WTC11 (cell line): ENCODE data around the gene CYP19A1. TPM values are rescaled to one million over a fixed set of nuclear protein-coding genes. Genes with fewer than 3 reads are reported as not detected.

Source experiments
- ATAC-seq: fragments of 200-7000 bp; cut with Tn5 transposase; 2 replicates; pipeline ENCODE4 v1.10.0; 2021; ENCODE audit warnings: mild to moderate bottlenecking, moderate library complexity
- CTCF ChIA-PET: fragments of 300-600 bp; sonication (Branson Sonifier 250); formaldehyde crosslinking; loops from one replicate; lab custom pipeline; 2021; ENCODE audit warnings: antibody characterized with exemption; lab: Charles Lee
- POLR2A ChIA-PET: fragments of 350-600 bp; sonication (Branson Sonifier 250); formaldehyde crosslinking; loops from one replicate; lab custom pipeline; 2021; ENCODE audit warnings: antibody characterized with exemption; lab: Charles Lee
- DNase-seq: peaks from one replicate; pipeline ENCODE4 v3.0.0; 2021; ENCODE audit warnings: low spot score
- H3K27ac Mint-ChIP-seq: 2 replicates; pipeline ENCODE4 v1.8.0; 2021; ENCODE audit warnings: mixed read lengths
- H3K27me3 Mint-ChIP-seq: 2 replicates; pipeline ENCODE4 v1.8.0; 2021; ENCODE audit warnings: low read depth, mild to moderate bottlenecking, moderate library complexity, mixed read lengths
- H3K36me3 Mint-ChIP-seq: 2 replicates; pipeline ENCODE4 v1.8.0; 2021; ENCODE audit warnings: mixed read lengths
- H3K4me1 Mint-ChIP-seq: 2 replicates; pipeline ENCODE4 v1.8.0; 2022; ENCODE audit warnings: mixed read lengths
- H3K4me3 Mint-ChIP-seq: 2 replicates; pipeline ENCODE4 v1.8.0; 2021; ENCODE audit warnings: mild to moderate bottlenecking, moderate library complexity, mixed read lengths
- H3K9me3 Mint-ChIP-seq: 2 replicates; pipeline ENCODE4 v1.8.0; 2021; ENCODE audit warnings: mixed read lengths
- CREB1 ChIP-seq: sonication (generic); formaldehyde crosslinking; IDR thresholded peaks from 2 replicates; pipeline ENCODE4 v1.8.0; 2023; ENCODE audit warnings: mild to moderate bottlenecking, missing genetic modification reagents
- E2F5 ChIP-seq: sonication (generic); formaldehyde crosslinking; IDR thresholded peaks from 2 replicates; pipeline ENCODE4 v1.8.1; 2022; ENCODE audit warnings: mild to moderate bottlenecking, moderate library complexity, missing genetic modification reagents
- FOXJ3 ChIP-seq: sonication (generic); formaldehyde crosslinking; IDR thresholded peaks from 2 replicates; pipeline ENCODE4 v1.9.0; 2021; ENCODE audit warnings: missing genetic modification reagents, mild to moderate bottlenecking, borderline replicate concordance
- FOXP1 ChIP-seq: sonication (generic); formaldehyde crosslinking; IDR thresholded peaks from 2 replicates; pipeline ENCODE4 v1.8.0; 2022; ENCODE audit warnings: missing genetic modification reagents, mild to moderate bottlenecking, moderate library complexity, borderline replicate concordance
- JAZF1 ChIP-seq: fragments of 250-450 bp; sonication (Bioruptor Pico); IDR thresholded peaks from 2 replicates; pipeline ENCODE4 v1.9.0; 2021; ENCODE audit warnings: moderate library complexity, mild to moderate bottlenecking, inconsistent platforms
- KAT7 ChIP-seq: sonication (generic); formaldehyde crosslinking; IDR thresholded peaks from 2 replicates; pipeline ENCODE4 v1.8.1; 2023; ENCODE audit warnings: missing genetic modification reagents, mild to moderate bottlenecking, borderline replicate concordance
- MYBL2 ChIP-seq: sonication (generic); formaldehyde crosslinking; IDR thresholded peaks from 2 replicates; pipeline ENCODE4 v1.8.1; 2023; ENCODE audit warnings: mild to moderate bottlenecking, moderate library complexity, missing genetic modification reagents
- NFE2L1 ChIP-seq: sonication (generic); formaldehyde crosslinking; IDR thresholded peaks from 2 replicates; pipeline ENCODE4 v1.8.1; 2023; ENCODE audit warnings: missing genetic modification reagents
- SP1 ChIP-seq: sonication (generic); formaldehyde crosslinking; conservative IDR thresholded peaks from 2 replicates; pipeline ENCODE4 v1.8.1; 2022; ENCODE audit warnings: missing genetic modification reagents
- TEAD1 ChIP-seq: sonication (generic); formaldehyde crosslinking; IDR thresholded peaks from 2 replicates; pipeline ENCODE4 v1.8.0; 2022; ENCODE audit warnings: mild to moderate bottlenecking, missing genetic modification reagents
- USF2 ChIP-seq: sonication (generic); formaldehyde crosslinking; IDR thresholded peaks from 2 replicates; pipeline ENCODE4 v1.8.1; 2023; ENCODE audit warnings: mild to moderate bottlenecking, missing genetic modification reagents, moderate library complexity
- ZNF121 ChIP-seq: sonication (generic); formaldehyde crosslinking; IDR thresholded peaks from 2 replicates; pipeline ENCODE4 v1.8.0; 2023; ENCODE audit warnings: missing genetic modification reagents
- ZNF532 ChIP-seq: fragments of 250-450 bp; sonication (Bioruptor Pico); IDR thresholded peaks from 2 replicates; pipeline ENCODE4 v1.9.0; 2021; ENCODE audit warnings: mild to moderate bottlenecking, borderline replicate concordance
- total RNA-seq: library from RNA; stranded (reverse); gene quantifications from 3 replicates; pipeline ENCODE4 v1.2.3, GENCODE V29; 2021
- TF ChIP-seq, protein P1 (sequence below): fragments of 250-450 bp; sonication (Bioruptor Pico); IDR thresholded peaks from 2 replicates; pipeline ENCODE4 v1.9.0; 2021; ENCODE audit warnings: mild to moderate bottlenecking
- TF ChIP-seq, protein P2 (sequence below): sonication (generic); formaldehyde crosslinking; IDR thresholded peaks from 2 replicates; pipeline ENCODE4 v1.8.0; 2022; ENCODE audit warnings: mild to moderate bottlenecking, missing genetic modification reagents
- TF ChIP-seq, protein P3 (sequence below): sonication (generic); formaldehyde crosslinking; IDR thresholded peaks from 2 replicates; pipeline ENCODE4 v1.8.0; 2022; ENCODE audit warnings: mild to moderate bottlenecking, missing genetic modification reagents
- TF ChIP-seq, protein P4 (sequence below): sonication (generic); formaldehyde crosslinking; IDR thresholded peaks from 2 replicates; pipeline ENCODE4 v1.8.0; 2022; ENCODE audit warnings: mild to moderate bottlenecking, missing genetic modification reagents
- TF ChIP-seq, protein P5 (sequence below): sonication (generic); formaldehyde crosslinking; IDR thresholded peaks from 2 replicates; pipeline ENCODE4 v1.8.1; 2023; ENCODE audit warnings: mild to moderate bottlenecking, missing genetic modification reagents, borderline replicate concordance

The CYP19A1 gene
- total RNA-seq, 1 experiment from 2014 or later: not detected

DNA sequence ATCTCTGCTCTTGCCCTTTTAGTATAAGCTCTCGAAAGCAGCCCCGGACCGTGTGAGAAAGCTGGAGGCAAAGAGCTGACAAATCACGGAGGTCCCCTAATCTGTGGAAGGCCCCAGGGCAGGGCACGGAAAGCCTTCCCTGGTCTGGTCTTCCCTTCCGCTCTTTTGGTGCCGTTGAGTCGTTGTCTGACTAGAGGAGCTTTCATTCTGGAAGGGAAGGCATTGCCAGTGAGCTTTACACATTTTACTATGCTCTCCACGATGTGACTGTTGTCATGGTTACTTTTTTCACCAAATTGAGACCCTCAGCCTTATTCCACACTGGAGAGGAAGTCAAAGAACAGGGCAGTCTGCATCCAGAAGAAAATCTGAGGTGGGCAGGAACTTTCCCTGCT is 71.7 kb downstream of the CYP19A1 start (continued):
- TF ChIP-seq, protein P1, sequence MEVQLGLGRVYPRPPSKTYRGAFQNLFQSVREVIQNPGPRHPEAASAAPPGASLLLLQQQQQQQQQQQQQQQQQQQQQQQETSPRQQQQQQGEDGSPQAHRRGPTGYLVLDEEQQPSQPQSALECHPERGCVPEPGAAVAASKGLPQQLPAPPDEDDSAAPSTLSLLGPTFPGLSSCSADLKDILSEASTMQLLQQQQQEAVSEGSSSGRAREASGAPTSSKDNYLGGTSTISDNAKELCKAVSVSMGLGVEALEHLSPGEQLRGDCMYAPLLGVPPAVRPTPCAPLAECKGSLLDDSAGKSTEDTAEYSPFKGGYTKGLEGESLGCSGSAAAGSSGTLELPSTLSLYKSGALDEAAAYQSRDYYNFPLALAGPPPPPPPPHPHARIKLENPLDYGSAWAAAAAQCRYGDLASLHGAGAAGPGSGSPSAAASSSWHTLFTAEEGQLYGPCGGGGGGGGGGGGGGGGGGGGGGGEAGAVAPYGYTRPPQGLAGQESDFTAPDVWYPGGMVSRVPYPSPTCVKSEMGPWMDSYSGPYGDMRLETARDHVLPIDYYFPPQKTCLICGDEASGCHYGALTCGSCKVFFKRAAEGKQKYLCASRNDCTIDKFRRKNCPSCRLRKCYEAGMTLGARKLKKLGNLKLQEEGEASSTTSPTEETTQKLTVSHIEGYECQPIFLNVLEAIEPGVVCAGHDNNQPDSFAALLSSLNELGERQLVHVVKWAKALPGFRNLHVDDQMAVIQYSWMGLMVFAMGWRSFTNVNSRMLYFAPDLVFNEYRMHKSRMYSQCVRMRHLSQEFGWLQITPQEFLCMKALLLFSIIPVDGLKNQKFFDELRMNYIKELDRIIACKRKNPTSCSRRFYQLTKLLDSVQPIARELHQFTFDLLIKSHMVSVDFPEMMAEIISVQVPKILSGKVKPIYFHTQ (CRISPR knock-in tag): no peak
- TF ChIP-seq E2F5 (no peak), JAZF1 (CRISPR knock-in tag) (no peak), FOXP1 (CRISPR knock-in tag) (no peak), MYBL2 (no peak), ZNF121 (CRISPR knock-in tag) (no peak), CREB1 (no peak), USF2 (CRISPR knock-in tag) (no peak), KAT7 (CRISPR knock-in tag) (no peak), SP1 (no peak)
- TF ChIP-seq, protein P2, sequence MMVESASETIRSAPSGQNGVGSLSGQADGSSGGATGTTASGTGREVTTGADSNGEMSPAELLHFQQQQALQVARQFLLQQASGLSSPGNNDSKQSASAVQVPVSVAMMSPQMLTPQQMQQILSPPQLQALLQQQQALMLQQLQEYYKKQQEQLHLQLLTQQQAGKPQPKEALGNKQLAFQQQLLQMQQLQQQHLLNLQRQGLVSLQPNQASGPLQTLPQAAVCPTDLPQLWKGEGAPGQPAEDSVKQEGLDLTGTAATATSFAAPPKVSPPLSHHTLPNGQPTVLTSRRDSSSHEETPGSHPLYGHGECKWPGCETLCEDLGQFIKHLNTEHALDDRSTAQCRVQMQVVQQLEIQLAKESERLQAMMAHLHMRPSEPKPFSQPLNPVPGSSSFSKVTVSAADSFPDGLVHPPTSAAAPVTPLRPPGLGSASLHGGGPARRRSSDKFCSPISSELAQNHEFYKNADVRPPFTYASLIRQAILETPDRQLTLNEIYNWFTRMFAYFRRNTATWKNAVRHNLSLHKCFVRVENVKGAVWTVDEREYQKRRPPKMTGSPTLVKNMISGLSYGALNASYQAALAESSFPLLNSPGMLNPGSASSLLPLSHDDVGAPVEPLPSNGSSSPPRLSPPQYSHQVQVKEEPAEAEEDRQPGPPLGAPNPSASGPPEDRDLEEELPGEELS (CRISPR knock-in tag): no peak

DNA sequence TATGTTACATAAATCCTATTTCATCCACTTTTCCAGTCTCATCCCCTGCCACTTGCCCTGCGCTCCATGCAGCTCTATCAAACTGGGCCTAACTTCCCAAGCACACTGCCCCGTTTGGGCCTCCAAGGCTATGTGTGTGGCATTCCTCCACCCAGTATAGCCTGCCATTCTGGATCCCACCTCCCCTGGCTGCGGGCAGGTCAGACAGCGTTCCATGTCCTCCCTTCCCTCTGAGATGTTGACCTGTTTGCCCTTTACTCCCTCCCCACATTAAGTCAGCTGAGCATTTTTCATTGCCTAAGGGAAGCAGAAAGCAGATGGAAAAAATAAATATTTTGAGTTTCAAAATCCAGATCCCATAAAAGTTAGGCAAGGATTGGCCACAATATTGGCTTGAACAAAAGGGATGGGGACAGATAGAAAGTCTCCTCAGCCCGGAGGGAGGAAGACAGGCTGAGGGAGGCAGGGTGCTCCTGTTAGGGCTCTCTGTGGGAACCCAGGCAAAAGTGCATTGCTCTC is 73.3 kb downstream of the CYP19A1 start:
- peaks cover 4% of the 10 kb centered on the region for H3K27me3 Mint-ChIP-seq
- peaks cover 5% of the 10 kb centered on the region for H3K9me3 Mint-ChIP-seq
- TF ChIP-seq NFE2L1 (CRISPR knock-in tag): no peak
- no peak for TF ChIP-seq ZNF532
- TF ChIP-seq E2F5: no peak
- TF ChIP-seq JAZF1 (CRISPR knock-in tag): no peak
- TF ChIP-seq, protein P3, sequence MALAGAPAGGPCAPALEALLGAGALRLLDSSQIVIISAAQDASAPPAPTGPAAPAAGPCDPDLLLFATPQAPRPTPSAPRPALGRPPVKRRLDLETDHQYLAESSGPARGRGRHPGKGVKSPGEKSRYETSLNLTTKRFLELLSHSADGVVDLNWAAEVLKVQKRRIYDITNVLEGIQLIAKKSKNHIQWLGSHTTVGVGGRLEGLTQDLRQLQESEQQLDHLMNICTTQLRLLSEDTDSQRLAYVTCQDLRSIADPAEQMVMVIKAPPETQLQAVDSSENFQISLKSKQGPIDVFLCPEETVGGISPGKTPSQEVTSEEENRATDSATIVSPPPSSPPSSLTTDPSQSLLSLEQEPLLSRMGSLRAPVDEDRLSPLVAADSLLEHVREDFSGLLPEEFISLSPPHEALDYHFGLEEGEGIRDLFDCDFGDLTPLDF (CRISPR knock-in tag): no peak
- TF ChIP-seq TEAD1 (CRISPR knock-in tag): no peak
- TF ChIP-seq, protein P4, sequence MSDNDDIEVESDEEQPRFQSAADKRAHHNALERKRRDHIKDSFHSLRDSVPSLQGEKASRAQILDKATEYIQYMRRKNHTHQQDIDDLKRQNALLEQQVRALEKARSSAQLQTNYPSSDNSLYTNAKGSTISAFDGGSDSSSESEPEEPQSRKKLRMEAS (CRISPR knock-in tag): no peak
- no peak for TF ChIP-seq FOXJ3 (CRISPR knock-in tag)
- TF ChIP-seq, protein P5, sequence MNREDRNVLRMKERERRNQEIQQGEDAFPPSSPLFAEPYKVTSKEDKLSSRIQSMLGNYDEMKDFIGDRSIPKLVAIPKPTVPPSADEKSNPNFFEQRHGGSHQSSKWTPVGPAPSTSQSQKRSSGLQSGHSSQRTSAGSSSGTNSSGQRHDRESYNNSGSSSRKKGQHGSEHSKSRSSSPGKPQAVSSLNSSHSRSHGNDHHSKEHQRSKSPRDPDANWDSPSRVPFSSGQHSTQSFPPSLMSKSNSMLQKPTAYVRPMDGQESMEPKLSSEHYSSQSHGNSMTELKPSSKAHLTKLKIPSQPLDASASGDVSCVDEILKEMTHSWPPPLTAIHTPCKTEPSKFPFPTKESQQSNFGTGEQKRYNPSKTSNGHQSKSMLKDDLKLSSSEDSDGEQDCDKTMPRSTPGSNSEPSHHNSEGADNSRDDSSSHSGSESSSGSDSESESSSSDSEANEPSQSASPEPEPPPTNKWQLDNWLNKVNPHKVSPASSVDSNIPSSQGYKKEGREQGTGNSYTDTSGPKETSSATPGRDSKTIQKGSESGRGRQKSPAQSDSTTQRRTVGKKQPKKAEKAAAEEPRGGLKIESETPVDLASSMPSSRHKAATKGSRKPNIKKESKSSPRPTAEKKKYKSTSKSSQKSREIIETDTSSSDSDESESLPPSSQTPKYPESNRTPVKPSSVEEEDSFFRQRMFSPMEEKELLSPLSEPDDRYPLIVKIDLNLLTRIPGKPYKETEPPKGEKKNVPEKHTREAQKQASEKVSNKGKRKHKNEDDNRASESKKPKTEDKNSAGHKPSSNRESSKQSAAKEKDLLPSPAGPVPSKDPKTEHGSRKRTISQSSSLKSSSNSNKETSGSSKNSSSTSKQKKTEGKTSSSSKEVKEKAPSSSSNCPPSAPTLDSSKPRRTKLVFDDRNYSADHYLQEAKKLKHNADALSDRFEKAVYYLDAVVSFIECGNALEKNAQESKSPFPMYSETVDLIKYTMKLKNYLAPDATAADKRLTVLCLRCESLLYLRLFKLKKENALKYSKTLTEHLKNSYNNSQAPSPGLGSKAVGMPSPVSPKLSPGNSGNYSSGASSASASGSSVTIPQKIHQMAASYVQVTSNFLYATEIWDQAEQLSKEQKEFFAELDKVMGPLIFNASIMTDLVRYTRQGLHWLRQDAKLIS: no peak
- ChIA-PET CTCF (interaction anchor here (1.8 to 3.3 kb wide), 3 partner anchors 16 to 102 kb away, joined by 4 to 14 read pairs (median 11); no protein-coding TSS in a partner anchor), POLR2A (no interaction called here)
- DNase-seq: no peak
- peaks cover 9% of the 10 kb centered on the region for H3K4me1 Mint-ChIP-seq
- ATAC-seq: no peak
- no peak overlapping the region for H3K27ac Mint-ChIP-seq
- H3K36me3 Mint-ChIP-seq: peaks cover 3% of the 10 kb centered on the region
- H3K4me3 Mint-ChIP-seq: no peak overlapping the region
